Astrocyte of the cerebellum (primary cell): ENCODE data around the gene COA5.

Source experiments
- DNase-seq: peaks from one replicate; pipeline ENCODE4 v3.0.0-alpha.2; 2011; ENCODE audit warnings: low read depth
- H3K4me3 ChIP-seq: 2 replicates; pipeline ENCODE4 v1.5.1; 2011; ENCODE audit warnings: mild to moderate bottlenecking, low read depth, low read length, moderate library complexity
- in situ Hi-C: cut with HindIII; loops from 2 replicates; pipeline ENCODE4 v1.10.0; 2017; ENCODE audit warnings: low sequenced_read_pairs
- TF ChIP-seq, protein P1 (sequence below): IDR thresholded peaks from 2 replicates; pipeline ENCODE4 v1.5.1; 2012; ENCODE audit warnings: low read length, low read depth, moderate library complexity, mild to moderate bottlenecking; ENCODE audit errors: missing control alignments

The COA5 gene

DNA sequence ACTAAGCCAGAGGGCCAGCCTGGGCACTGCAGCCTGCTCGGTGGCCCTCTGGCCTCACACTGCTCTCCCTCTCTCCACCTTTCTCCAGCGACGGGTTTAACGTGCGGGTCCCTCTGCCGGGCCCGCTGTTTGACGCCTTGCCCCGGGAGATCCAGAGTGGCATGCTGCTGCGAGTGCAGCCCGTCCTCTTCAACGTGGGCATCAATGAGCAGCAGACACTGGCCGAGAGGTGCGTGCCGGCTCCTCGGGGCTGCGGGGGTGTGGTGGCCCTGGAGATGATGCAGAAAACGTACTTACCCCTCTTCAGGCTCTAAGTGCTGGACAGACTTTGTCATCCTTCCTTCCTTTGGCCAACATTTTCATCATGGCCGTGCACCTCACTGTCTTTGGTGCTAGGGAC is 42.4 kb downstream of the COA5 start:
- no peak overlapping the region for H3K4me3 ChIP-seq
- TF ChIP-seq, protein P1, sequence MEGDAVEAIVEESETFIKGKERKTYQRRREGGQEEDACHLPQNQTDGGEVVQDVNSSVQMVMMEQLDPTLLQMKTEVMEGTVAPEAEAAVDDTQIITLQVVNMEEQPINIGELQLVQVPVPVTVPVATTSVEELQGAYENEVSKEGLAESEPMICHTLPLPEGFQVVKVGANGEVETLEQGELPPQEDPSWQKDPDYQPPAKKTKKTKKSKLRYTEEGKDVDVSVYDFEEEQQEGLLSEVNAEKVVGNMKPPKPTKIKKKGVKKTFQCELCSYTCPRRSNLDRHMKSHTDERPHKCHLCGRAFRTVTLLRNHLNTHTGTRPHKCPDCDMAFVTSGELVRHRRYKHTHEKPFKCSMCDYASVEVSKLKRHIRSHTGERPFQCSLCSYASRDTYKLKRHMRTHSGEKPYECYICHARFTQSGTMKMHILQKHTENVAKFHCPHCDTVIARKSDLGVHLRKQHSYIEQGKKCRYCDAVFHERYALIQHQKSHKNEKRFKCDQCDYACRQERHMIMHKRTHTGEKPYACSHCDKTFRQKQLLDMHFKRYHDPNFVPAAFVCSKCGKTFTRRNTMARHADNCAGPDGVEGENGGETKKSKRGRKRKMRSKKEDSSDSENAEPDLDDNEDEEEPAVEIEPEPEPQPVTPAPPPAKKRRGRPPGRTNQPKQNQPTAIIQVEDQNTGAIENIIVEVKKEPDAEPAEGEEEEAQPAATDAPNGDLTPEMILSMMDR: no peak
- no peak for DNase-seq
- in situ Hi-C loops: no loop called here

DNA sequence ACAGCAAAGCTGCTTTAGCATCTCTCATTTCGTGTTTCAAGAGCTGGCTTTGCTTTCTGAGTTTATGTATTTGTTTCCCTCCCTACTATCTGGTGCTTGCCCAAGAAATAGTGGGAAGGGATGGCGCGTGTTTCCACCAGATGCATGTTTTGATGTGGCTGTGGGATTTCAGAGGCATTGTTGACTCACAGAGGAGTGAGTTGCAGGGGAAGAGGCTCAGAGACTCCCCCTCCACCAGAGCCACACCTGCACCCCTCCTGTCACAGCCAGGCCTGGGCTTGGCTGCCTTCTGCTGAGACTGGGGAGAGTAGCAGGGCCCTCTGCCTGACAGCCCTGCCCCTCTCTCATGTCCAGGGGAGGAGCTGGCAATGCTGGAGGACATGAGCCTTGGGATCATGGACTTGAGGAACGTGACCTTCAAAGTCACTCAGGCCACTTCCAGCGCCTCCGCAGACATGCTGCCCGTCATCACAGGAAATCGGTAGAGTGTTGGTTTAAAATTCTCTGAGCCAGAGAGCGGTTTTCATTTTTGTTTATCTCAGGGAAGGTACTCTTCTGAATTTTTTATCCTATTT is 42.9 kb downstream of the COA5 start:
- TF ChIP-seq, protein P1: no peak
- in situ Hi-C loops: no loop called here
- no peak overlapping the region for H3K4me3 ChIP-seq
- no peak for DNase-seq

DNA sequence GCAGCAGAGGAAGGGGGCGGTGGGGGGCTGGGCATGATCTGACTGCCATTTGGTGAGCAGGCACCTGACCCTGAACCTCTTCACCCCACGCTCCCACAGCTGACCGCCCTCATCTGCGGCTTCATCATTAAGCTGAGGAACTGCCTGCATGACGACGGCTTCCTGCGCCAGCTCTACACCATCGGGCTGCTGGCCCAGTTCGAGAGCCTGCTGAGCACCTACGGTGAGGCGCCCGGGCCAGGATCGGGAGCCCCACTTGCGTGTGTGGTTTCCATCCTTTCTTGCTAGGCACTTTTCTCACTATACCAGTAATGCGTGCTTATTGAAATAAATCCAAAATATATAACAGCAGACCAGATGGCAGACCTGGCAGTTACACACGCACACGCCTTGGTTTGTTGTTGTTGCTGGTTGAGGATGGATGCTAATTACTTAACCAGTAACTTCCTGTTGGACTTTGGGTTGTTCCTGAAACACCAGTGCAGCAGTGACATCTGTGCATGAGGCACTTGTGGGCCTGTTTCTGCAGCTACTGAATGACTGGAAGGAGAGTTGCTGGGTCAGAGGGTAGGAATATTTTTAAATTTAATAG is 43.7 kb downstream of the COA5 start:
- in situ Hi-C loops: no loop called here
- H3K4me3 ChIP-seq: no peak overlapping the region
- TF ChIP-seq, protein P1: no peak
- no peak for DNase-seq

DNA sequence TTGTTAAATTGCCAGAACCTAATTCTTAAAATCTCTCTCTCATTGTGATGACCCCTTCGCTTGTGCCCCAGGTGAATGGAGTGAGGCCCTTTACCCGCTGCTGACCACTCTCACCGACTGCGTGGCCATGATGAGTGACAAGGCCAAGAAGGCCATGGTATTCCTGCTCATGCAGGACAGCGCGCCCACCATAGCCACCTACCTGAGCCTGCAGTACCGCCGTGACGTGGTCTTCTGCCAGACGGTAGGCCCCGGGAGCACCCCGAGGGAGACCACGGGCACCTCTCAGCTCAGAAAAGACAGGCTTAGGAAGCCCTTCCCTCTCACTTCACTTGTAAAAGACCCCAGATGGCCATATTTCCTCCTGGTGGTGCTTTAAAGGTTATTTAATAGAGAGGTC is 44.9 kb downstream of the COA5 start:
- H3K4me3 ChIP-seq: no peak overlapping the region
- in situ Hi-C loops: no loop called here
- TF ChIP-seq, protein P1: no peak
- no peak for DNase-seq

DNA sequence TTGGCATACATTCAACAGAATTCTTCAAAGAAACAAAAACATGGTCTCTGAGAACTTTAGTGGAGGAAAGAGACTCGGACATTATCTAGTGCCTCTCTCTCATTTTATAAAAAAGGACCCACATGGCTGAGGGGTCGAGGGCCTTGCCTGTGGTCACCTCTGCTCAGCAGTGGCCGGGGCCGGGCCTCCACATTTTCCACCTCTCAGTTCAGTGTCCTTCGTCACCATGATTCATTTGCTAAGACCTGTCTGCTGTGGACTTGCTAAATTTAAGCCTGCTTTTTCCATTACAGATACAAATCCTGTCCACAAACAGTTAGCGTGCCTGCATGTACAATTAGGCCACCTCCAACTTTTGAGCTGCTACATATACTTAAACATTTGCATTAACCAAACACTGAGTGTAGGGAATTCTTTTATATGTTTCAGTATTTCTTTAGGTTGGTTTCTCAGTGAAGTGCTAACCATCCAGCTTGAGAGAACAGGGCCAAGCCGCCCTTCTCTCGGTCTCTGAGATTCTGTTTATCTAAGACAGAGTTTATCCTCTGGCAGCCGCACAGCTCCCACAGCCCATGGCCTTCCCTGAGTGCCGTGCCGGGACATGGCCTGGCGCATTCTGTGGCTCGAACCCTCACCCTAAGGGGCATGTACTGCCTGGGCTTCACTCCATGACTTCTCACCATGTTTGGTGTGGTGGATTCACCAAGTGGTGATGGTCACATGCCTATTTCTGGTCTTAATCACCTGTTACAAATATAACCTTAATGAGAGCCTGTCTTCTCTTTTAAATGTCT is 46.2 kb downstream of the COA5 start:
- DNase-seq: no peak
- no peak overlapping the region for H3K4me3 ChIP-seq
- in situ Hi-C loops: no loop called here
- TF ChIP-seq, protein P1: no peak

DNA sequence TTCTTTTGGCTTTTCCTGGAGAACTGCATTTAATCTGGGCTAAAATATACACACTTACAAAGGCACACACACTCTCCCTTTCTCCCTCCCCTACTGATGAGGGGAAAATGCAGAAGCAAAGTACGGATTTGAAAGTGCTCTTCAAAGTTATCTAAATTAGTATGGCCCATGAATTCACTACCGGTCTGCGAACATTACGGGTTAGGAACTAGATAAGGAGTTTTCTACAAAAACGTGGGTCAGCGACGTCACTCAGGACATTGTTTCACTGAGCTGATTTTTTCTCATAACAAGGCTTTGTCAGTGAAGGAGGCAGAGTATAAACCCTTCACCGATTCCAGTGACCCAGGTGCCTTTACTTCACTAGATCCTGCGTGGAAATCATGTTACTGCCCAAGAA is 47.3 kb downstream of the COA5 start:
- in situ Hi-C loops: no loop called here
- H3K4me3 ChIP-seq: no peak overlapping the region
- TF ChIP-seq, protein P1: no peak
- DNase-seq: no peak
